A673 (cell line): ENCODE results near the gene ATP13A4.

Source experiments
- EZH2 ChIP-seq: fragments of 200-600 bp; sonication (generic); IDR thresholded peaks from 2 replicates; pipeline ENCODE4 v1.6.1; 2017; ENCODE audit warnings: borderline replicate concordance, low read depth, mild to moderate bottlenecking, mixed read lengths, antibody characterized with exemption, low read length; ENCODE audit not compliant: poor library complexity, severe bottlenecking
- TF ChIP-seq, protein P1 (sequence below): fragments of 300-800, 200-600 bp; sonication (generic); conservative IDR thresholded peaks from 2 replicates; pipeline ENCODE4 v1.5.1; 2017; ENCODE audit warnings: low read depth, mild to moderate bottlenecking, antibody characterized with exemption, low read length, moderate library complexity, mixed read lengths

DNA sequence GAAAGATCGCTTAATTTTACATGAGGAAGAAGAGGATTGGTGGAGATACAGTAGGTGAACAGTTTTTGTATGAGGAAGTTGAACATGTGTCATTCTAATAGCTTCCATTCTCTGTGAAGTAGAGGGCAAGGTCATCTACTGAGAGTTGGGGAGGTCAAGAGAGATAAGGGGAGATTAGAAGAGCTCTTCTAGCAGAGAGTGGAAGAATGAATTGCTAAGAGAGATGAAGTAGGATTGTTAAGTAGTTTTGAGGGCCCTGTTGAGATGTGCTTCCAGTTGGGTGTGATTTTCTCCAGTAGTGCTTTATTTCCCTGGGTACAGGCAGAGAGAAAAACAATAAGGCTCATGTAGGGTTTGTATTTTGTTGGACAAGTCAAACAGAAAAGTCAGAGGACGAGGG is 43.5 kb upstream of the ATP13A4 start:
- TF ChIP-seq, protein P1, sequence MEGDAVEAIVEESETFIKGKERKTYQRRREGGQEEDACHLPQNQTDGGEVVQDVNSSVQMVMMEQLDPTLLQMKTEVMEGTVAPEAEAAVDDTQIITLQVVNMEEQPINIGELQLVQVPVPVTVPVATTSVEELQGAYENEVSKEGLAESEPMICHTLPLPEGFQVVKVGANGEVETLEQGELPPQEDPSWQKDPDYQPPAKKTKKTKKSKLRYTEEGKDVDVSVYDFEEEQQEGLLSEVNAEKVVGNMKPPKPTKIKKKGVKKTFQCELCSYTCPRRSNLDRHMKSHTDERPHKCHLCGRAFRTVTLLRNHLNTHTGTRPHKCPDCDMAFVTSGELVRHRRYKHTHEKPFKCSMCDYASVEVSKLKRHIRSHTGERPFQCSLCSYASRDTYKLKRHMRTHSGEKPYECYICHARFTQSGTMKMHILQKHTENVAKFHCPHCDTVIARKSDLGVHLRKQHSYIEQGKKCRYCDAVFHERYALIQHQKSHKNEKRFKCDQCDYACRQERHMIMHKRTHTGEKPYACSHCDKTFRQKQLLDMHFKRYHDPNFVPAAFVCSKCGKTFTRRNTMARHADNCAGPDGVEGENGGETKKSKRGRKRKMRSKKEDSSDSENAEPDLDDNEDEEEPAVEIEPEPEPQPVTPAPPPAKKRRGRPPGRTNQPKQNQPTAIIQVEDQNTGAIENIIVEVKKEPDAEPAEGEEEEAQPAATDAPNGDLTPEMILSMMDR: no peak
- TF ChIP-seq EZH2: no peak
